NCI-H82 (cell line): ENCODE data around the gene TBATA.

Experiments used
- DNase-seq: peaks from one replicate; lab custom pipeline; 2025; lab: John Stamatoyannopoulos, UW

TBATA gene

DNA sequence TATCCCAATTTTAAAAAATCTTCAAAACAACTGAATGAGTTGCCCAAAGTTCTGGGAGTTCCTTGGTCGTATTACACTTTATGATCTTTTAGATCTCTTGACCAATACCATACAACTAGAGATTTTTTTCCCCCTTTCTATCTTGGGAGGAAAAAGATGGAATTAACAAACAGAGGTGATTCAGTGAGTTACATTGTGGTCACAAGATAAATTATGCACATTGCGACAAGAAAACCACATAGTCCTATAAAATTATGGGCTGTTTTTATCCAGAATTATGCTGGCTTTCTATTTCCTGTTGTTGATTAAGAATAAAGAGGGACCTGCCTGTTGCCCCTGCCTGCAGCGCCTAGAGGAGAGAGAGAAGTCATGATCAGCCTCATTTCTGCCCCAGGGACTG lies 22.4 kb upstream of the TBATA start:
- no peak for DNase-seq

DNA sequence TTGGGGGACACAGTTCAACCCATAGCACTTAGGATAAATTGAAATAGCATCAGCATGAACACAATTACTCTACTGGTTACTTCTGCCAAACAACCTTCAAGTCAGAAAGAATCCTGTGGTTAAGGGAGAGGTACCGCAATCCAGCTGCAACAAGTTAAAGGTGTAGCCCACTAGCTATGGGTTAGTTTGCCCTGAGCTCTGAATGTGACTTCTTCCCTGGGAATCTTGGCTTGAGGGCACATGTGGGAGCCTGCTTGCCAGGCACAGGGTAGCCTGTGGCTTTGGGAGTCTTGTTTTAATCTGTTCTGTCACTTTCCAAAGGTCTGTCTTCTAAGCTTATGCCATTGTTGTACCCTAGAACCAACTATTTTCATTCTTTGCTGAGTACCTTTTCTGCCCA lies 21.7 kb upstream of the TBATA start:
- no peak for DNase-seq

DNA sequence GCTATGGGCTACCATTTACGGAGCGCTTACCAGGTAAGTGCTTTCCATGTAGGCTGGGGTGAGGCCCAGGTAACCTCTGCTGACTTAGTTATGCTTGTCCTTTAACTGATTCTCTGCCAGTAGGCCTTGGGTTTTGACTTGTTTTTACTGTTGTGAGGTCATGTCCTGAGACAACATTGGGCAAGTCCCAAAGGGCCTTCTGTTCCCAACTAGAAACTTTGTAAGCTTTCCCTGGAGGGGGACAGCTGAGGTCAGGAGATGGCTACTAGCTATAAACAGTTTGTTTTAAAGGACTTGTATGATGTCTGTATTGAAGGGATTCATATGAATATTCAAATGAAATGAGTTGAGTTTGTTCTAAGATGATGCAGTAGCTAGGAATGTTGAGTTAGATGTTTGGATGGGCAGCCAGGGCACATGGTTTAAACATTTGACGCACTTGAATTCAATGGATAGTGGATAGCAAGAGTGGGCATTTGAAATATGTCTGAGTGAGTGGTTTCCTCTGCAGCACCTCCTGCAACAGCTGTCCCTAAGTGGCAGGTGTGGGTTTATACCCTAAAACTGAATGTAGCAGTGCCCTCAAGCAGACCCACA lies 20.5 kb upstream of the TBATA start:
- no peak for DNase-seq

DNA sequence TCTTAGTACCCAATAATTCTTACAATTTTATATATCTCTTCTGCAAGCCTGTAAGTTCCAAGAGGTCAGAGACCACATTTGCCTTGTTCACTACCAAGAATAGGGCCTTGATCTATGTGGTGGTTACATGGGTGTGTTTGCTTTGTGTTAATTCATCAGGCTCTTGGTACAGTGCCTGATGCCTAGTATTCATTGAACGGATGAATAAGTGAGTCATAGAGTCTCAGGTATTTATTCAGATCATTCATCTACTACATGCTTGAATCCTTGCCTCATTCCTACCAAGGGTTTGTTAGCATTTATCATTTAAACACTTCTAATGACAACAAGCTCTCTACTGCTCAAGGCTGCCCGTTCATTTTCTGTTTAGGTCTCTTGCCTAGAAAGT lies 19.2 kb upstream of the TBATA start:
- DNase-seq, result no peak

DNA sequence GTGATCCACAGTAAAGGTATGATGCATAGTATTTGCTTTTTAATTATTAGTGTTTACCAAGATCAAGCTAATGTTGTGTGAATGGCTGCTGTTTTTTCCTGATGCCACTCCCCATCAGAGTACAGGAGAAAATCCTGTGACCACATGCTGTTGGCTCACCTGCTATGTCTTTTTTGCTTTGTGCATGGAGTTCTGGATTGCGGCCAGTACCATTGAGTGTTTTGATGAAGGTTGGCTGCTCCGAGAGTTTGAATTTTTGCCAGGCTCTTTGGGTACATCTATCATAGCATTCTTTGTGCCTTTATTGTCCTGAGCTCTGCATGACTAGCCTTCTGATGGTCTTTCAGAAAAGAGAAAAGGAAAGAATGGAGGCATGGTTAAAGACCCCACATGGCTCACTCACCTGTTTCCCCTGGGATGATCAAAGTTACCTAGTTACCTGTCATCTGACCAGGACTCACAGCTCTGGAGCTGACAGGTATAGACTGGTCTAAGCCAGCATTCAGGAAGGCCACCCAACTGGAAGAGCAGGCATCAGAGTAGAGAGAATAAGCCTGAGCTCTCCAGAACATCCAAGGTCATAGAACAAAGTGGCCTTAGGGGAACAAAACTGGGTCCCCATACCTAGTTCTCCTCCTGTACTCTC lies 18.7 kb upstream of the TBATA start:
- no peak for DNase-seq

DNA sequence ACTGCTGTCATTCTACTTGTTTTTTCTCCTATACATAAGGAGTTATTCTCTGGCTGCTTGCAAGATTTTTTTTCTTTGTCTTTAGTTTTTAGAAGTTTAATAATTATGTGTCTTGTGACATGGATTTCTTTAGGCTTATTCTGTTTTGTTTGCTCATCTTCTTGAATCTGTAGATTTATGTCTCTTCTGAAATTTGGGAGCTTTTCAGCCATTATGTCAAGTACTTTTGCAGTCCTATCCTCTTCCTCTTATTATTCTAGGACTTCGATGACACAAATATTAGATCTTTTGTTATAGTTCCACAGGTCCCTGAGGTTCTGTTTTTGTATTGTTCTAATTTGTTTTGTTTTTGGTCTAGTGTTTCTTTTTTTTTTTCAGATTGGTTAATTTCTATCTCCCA lies 16.7 kb upstream of the TBATA start:
- DNase-seq, result no peak

DNA sequence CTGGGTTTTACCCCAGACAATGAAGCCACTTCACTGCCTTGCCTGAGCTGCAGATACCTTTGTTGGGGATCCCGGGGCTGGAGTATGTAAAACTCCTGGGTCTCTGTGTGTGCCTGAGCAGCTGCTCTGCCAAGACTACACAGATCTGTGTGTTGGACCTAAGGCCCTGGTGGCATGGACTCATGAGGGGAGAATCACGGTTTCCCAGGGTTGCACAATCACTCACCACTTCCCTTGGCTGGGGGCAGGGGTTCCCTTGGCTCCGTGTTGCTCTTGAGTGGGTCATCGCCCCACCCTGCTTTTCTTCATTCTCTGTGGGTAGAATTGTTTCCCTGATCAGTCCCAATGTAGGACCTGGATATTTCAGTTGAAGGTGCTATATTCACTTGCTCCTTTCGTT lies 13.9 kb upstream of the TBATA start:
- no peak for DNase-seq

DNA sequence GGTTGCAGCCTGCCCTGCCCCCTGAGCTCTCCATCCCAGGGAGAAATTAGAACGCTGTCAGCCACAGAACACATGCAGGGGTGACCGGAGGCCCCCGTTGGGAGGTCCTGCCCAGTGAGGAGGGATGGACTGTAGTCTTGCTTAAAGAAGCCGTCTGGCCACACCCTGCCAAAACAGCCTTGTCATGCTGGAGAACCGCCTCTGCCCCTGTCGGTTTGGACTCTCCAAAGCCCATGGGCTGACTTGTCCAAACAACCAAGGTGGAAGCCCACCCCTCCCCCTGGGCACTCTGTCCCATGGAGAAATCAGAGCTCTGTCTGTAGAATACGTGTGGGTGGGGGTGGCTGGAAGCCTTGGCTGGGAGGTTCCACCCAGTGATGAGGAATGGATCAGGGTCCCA lies 12.7 kb upstream of the TBATA start:
- no peak for DNase-seq

DNA sequence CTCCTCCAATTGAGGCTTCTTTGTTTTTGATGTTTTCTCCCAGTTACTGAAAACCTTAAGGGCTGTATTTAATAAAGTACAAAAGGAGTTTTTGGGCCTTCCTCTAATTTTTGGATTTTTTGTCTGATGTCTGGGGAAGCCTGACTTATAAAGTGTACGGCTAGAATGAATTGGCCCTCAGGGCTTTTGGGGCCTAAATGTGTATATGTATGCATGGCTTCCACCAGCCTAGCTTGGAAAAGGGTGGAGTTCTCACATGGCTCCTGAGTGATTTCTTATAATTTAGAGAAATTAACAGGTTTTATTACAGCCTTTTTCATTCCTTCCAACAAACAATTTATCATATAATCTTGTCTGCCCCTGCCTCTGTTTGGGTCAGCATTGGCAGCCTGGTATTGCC lies 10.4 kb upstream of the TBATA start:
- DNase-seq, result no peak

DNA sequence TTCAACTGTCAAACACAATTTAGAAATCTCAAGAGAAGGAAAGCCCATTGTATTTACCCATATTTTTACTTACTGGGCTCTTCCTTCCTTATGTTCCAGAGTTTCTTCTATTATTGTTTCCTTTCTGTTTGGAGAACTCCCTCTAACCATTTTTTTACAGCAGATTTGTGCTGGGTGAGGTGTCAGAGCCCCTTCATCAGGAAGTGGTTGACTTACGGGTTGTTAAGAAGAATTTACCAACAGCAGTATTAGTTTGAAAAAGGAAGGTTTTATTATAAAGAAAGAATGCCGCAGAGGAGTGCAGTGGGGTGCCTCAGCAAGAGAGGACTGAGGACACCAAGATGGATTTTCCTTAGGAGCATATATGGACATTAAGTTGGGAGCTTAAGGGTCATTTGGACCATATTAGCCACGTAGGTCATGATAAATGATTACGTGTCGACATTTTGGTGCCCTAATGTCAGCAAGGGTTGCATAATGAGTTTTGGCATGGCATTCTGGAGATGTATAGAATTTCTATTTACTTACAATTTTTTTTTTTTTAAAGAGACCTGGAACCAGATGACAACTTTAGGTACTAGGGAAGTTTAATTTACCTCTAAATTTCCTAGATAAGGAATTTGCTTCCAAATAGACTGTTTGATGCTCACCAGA lies 6.3 kb upstream of the TBATA start:
- no peak for DNase-seq

DNA sequence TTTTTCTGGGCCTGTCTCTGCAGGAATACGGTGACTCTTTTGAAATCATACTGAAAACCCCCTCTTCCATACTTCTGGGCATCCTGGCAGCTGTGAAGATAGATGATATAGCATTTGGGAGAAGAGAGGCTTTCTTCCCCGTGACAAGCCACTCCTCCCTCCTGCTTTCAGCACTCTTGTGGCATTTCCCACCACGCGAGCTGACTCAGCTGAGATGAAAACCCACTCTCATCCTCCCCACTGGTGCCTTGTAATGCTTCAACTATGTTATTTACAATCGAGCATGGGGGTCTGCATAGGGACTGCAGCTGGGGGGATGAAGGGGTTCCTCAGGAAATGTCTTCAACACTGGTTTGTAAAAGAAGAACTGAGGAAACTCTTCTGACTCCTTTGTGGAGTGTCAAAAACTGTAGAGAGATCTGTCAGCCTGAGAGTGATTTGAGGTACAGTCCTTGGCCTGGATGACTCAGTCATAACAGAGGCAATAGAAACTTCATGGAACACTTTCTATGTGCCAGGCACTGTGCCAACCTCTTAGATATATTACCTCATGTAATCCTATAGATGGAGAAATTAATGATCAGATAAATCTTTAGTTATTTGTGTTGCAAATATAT lies 1.7 kb upstream of the TBATA start:
- DNase-seq, result no peak

DNA sequence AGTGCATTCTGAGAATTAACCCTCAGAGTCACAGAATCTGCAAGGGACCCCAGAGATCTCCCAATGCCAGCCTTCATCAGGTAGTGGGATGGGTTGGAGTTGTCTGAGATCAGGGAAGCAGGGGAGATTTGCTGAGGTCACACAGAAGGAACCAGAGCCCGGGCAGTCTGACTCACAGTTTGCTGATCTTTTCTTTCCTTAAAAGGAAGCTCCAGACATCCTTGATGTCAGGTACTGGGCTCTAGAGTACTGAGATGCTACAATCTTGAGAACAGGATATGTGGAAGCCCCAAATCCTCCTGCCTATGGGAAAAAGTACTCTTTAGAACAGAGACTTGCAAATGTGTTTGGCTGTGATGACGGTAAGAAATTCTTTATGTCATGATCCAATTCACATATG lies 706 bp downstream of the TBATA start:
- DNase-seq, result no peak

DNA sequence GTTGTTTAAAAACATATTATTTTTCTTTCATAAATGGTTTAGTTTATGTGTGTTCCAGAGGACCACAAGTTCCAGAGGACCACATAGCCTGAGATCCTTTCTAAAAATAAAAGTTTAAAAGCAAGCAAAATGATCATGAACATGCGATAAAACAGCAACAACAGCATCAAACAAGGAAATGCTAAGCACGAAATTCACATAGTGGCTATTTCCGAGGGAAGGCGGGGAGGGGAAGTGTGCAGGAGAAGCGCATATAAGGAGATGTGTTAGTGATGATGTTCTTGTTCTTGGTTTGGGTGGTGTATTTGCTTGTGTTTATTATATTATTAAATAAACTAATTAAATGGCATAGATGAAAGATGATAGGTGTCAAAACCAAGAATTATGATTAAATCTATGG lies 1.2 kb downstream of the TBATA start:
- DNase-seq, result no peak

DNA sequence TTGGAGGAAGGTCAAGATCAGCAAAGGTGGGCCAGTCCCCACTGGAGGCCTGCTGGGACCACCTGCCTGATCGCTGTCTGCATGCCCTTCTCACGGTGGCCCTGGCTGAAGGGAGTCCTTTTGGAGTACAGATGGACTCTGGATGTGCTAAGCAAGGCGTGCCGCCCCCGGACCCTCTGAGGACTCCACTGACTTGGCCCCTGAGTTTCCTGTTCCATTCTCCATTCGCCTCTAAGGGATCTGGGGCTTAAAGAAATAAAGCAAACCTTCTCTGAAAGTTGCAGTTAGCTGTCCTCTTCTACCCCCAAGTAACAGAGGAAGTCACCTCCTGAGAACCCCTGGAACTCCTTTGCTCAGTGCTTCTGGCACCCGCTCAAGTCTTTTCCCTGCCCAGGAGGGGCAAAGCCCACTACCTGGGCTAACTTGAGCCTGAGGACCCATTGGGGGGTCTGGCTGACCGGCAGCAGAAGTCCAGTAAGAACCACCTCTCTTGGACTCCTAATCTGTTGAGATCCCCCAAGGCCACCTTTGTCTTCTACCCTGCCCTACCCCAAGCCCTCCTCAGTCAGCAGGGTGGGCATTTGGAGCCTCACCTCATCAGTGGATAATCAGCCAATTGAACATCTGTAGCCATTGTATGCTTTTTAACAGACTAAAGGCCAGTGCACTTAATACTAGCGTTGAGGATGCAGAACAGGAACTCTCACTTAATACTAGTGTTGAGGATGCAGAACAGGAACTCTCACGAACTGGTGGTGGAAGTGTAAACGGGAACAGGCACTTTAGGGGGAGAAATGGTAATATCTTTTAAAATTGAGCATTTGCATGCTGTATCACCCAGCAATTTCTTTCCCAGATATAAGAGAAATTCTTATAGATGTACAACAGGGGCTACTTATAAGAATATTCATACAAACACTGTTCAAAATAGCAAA lies 2.2 kb downstream of the TBATA start:
- no peak for DNase-seq

DNA sequence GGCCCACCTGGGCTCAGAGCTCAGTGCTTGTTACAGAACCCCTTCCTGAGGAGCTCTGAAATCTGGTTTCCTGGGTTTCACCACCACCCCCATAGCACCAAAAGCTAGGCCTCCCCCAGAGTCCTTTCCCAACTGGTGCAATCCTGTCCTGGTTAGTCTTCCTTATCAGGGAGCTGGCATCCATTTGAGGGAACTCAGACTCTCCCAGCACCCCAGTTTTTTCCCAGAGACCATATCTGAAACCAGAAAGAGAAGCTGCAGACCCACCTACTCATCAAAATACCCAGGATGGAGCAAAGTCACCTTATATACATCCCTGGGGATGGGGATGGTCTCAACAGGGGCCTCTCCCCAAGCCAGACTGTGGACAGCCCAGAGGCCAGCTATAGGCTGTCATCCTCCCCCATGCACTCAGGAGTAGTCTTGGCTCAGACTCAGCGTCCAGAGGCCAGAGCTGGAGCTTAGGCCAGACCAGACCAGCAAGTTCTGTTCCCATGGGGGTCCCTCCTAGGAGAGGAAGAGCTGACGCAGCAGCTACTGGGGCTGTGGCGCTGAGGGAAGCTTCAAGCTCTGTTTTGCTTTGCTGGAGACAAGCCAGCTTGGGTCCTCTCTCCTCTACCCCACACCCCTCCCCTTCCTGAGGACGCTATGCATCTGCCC lies 3.0 kb downstream of the TBATA start:
- DNase-seq, result no peak

DNA sequence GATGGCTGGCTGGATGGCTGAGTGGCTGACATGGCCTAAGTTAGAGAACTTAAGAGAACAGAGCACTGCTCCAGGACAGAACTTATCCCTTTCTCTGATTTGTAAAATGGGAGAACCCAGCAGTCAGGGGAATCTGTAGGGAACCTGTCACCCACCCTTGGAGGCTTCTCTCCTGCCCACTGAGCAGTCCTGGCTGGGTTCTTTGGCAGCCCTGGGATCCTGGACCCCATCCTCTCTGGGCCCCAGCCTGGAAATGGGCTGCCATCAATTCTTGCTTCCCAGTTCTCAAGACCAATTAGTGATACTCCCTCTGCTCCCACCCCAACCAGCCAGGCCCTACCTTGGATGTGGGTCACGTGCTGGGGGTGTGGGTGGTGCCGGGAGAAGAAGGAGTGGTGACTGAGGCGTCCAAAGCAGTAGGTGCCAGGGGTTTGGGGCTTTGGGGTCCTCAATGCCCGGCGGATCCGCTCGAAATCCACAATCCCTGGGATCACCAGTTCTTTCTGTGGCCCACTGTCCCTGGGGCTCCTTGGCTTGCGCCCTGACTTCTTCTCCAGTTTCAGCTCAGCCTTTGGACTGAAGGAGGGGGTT lies 3.6 kb downstream of the TBATA start:
- DNase-seq, result no peak

DNA sequence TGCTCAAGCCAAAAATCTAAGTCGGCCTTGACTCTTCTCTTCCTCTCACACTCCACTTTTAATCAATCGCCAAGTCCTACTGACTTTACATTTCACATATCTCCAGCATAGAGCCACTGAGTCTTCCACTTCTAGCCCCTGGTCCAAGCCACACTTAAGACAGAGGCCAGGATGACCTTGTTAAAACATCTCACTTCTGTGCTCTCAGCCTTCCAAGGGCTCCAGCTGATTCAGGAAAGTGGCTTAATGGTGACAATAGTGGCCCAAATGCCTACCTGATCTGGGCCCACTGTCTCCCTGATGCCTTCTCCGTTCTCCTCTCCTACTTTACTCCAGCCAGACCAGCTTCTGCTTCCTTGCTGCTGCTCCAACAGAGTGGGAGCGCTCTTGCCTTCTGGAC lies 4.4 kb downstream of the TBATA start:
- DNase-seq, result no peak

DNA sequence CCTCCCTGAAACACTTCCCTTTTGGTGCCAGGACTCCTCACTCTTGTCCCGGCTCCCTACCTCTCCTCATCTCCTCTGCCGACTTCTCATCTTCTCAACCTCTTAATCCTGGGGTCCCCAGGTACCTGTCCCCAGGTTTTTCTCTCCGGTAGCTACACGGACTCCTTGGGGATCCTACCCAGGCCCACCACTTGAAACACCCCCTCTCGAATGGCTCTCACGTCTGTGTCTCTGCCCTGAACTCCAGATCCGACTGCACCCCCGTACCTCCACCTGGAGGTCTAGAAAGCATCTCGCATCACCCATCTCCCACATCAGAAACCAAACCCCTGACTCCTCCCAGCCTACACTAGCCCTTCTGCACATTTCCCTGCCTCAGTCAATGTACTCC lies 4.8 kb downstream of the TBATA start:
- no peak for DNase-seq

DNA sequence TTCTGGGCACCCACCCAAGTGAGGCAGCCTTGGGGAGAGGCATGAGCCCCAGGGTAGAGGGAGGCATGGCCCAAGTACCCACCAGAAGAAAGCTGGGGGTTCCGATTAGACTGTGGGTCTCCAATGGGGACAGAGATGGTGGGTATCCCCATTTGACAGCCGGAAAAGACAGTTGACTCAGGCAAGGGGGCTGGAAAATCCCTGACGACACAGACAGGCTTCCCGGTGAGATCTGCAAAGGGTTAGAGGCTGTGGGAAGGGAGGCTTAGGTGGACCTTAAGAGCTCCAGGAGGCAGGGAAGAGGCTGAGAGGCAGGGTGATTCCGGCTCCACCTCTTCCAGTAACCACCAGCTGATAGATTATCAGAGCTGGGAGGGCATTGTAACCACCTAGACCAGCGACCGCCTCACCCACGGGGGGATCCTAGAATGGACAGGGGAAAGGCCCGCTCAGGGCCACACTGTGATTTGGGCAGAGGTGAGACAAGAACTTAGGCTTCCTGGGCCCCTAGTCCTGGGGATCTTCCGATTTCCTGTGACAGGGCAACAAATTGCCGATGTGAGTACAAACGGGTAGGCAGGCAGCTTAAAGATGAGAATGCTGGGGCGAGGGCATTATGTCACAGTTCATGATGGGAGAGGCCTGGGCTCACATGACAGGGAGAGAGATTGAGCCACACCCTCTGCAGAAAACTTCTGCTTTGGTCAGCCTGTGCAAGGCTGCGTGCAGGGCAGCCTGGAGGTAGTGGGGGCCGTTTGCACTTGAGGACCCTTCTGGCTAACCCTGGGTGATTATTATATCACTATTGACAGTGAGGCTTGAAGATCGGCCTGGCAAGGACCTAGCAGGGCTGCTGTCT lies 5.4 kb downstream of the TBATA start:
- no peak for DNase-seq

DNA sequence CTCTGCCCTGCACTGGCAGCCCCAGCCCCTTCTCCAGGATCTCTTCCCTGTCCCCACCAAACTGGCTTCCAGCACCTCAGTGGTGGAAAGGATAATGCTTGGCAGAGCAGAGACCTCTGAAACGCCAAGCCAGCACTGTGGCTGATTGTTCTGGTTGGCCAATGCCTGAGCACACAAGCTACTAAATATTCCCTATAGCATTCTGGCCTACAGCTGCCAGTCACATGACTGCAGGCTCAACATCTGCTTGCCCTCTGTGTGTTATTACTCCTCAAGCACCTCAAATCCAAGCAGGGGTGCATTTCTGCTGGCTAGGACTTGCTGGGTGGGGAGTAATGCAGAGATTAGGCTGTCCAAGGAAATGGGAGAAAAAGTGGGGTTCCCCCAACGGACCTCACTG lies 6.1 kb downstream of the TBATA start:
- DNase-seq, result no peak
